LNCAP (cell line): Measurements from ENCODE around the gene TMEM218.

ENCODE experiments used
- CTCF ChIP-seq: fragments of 450-650 bp; IDR thresholded peaks from 2 replicates; pipeline ENCODE4 v1.5.1; 2017; ENCODE audit warnings: mild to moderate bottlenecking

The TMEM218 gene

GRCh38 chr11:125071846-125072217 lies 39.6 kb downstream of the TMEM218 start:
- TF ChIP-seq CTCF = no peak

- no peak for TF ChIP-seq CTCF
Observed at GRCh38 chr11:125071435-125071834, 40.0 kb downstream of the TMEM218 start.

- no peak for TF ChIP-seq CTCF
Observed at GRCh38 chr11:125070699-125071254, 40.6 kb downstream of the TMEM218 start.

GRCh38 chr11:125069796-125070195 lies 41.6 kb downstream of the TMEM218 start:
- no peak for TF ChIP-seq CTCF

- TF ChIP-seq CTCF = no peak
Observed at GRCh38 chr11:125069008-125069407, 42.4 kb downstream of the TMEM218 start.

- no peak for TF ChIP-seq CTCF
Observed at GRCh38 chr11:125068368-125068767, 43.1 kb downstream of the TMEM218 start.

- TF ChIP-seq CTCF = no peak
Observed at GRCh38 chr11:125064070-125064469, 47.4 kb downstream of the TMEM218 start.

GRCh38 chr11:125063429-125064043 lies 47.9 kb downstream of the TMEM218 start:
- no peak for TF ChIP-seq CTCF
